ENCODE results near the gene CCDC171.

CCDC171 gene

GRCh38 chr9:15541872-15542271, 11.0 kb upstream of the CCDC171 start:
- ChIA-PET POLR2A (interaction anchor here (0.5 to 2.1 kb wide), 3 partner anchors 11 to 32 kb away, joined by 3 to 8 read pairs (median 4); partner anchors contain the start of genes CCDC171 and PSIP1), CTCF (no interaction called here)
- TF ChIP-seq ZNF239 (tag by site-specific recombination; IDR thresholded peaks at IDR 0.05) (no peak), MEIS1 (CRISPR knock-in tag; IDR thresholded peaks at IDR 0.05; ENCODE audit: borderline replicate concordance) (no peak), RBAK (tag by site-specific recombination; IDR thresholded peaks at IDR 0.05) (no peak), ZNF747 (tag by site-specific recombination; IDR thresholded peaks at IDR 0.05) (no peak), ZNF530 (tag by site-specific recombination; IDR thresholded peaks at IDR 0.05; ENCODE audit: low read depth) (no peak), ZNF37A (tag by site-specific recombination; IDR thresholded peaks at IDR 0.05) (no peak), WT1 (tag by site-specific recombination; IDR thresholded peaks at IDR 0.05) (no peak), ZSCAN23 (tag by site-specific recombination; IDR thresholded peaks at IDR 0.05) (no peak), SCRT2 (tag by site-specific recombination; IDR thresholded peaks at IDR 0.05) (no peak), ZNF621 (tag by site-specific recombination; IDR thresholded peaks at IDR 0.05) (no peak)
- no peak overlapping the region for H3K4me3 ChIP-seq (ENCODE audit: low read depth, low read length)
- no peaks in the 10 kb centered on the region for H3K4me1 ChIP-seq (ENCODE audit: control insufficient read depth, insufficient read depth, low read length)
- H3K9me3 ChIP-seq (ENCODE audit: control insufficient read depth, insufficient read depth, low read depth, low read length): no peaks in the 10 kb centered on the region
- H3K36me3 ChIP-seq (ENCODE audit: control insufficient read depth in 2 of 2, insufficient read depth in 1 of 2, low read length in 2 of 2): no peaks in the 10 kb centered on the region
- H3K27ac ChIP-seq (ENCODE audit: extremely low read depth, low read depth, low read length): no peak overlapping the region

GRCh38 chr9:15542624-15543023, 10.2 kb upstream of the CCDC171 start:
- H3K4me1 ChIP-seq (ENCODE audit: control insufficient read depth, insufficient read depth, low read length): no peaks in the 10 kb centered on the region
- no peak overlapping the region for H3K27ac ChIP-seq (ENCODE audit: extremely low read depth, low read depth, low read length)
- CTCF ChIA-PET: interaction anchor here (0.7 kb wide), 1 partner anchor 59 kb away, joined by 4 read pairs; no protein-coding TSS in a partner anchor
- TF ChIP-seq ZNF785 (tag by site-specific recombination; IDR thresholded peaks at IDR 0.05) (no peak), ZNF549 (tag by site-specific recombination; IDR thresholded peaks at IDR 0.05) (no peak), ZNF157 (tag by site-specific recombination; IDR thresholded peaks at IDR 0.05) (no peak)
- no peaks in the 10 kb centered on the region for H3K36me3 ChIP-seq (ENCODE audit: control insufficient read depth in 2 of 2, insufficient read depth in 1 of 2, low read length in 2 of 2)
- no peak overlapping the region for H3K4me3 ChIP-seq (ENCODE audit: low read depth, low read length)
- H3K9me3 ChIP-seq (ENCODE audit: control insufficient read depth, insufficient read depth, low read depth, low read length): no peaks in the 10 kb centered on the region
- POLR2A ChIA-PET: interaction anchor here (2.0 to 2.1 kb wide), 2 partner anchors 11 to 31 kb away, joined by 4 to 8 read pairs; partner anchors contain the start of genes CCDC171 and PSIP1

DNA sequence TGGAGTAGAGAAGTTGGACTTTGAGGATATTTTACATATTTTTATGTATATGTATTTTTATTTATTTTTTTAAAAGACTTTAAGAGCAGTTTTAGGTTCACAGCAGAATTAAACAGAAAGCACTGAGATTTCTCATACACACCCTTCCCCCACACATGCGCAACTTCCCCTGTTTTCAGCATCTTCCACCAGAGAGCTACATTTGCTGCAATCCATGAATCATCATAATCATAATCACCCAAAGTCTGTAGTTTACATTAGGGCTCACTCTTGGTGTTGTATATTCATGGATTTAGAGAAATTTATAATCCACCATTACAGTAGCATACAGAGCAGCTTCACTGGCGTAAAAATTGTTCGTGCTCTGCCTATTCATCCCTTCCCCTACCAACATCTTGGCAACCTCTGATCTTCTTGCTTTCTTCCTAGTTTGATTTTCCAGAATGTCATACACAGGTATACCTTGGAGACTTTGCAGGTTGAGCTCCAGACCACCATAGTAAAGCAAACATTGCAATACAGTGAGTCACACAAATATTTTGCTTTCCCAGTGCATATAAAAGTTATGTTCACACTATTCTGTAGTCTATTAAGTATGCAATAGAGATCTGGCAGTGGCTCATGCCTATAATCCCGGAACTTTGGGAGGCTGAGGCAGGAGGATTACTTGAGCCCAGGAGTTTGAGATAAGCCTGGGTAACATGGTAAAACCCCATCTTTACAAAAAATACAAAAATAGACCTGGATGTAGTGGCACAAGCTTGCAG, 9.6 kb upstream of the CCDC171 start:
- no peaks in the 10 kb centered on the region for H3K36me3 ChIP-seq (ENCODE audit: control insufficient read depth in 2 of 2, insufficient read depth in 1 of 2, low read length in 2 of 2)
- no peak for TF ChIP-seq GLI4 (tag by site-specific recombination; IDR thresholded peaks at IDR 0.05)
- TF ChIP-seq ZNF16 (tag by site-specific recombination; IDR thresholded peaks at IDR 0.05; ENCODE audit: low read depth): no peak
- TF ChIP-seq RBAK (tag by site-specific recombination; IDR thresholded peaks at IDR 0.05): no peak
- no peak overlapping the region for H3K27ac ChIP-seq (ENCODE audit: extremely low read depth, low read depth, low read length)
- CTCF ChIA-PET: interaction anchor here (0.7 kb wide), 2 partner anchors 31 to 58 kb away, joined by 3 to 4 read pairs; no protein-coding TSS in a partner anchor
- H3K9me3 ChIP-seq (ENCODE audit: control insufficient read depth, insufficient read depth, low read depth, low read length): no peaks in the 10 kb centered on the region
- no peaks in the 10 kb centered on the region for H3K4me1 ChIP-seq (ENCODE audit: control insufficient read depth, insufficient read depth, low read length)
- no peak overlapping the region for H3K4me3 ChIP-seq (ENCODE audit: low read depth, low read length)
- POLR2A ChIA-PET: interaction anchor here (2.0 to 2.1 kb wide), 2 partner anchors 10 to 32 kb away, joined by 4 to 8 read pairs; partner anchors contain the start of genes CCDC171 and PSIP1

GRCh38 chr9:15549611-15550010, 3.2 kb upstream of the CCDC171 start:
- CTCF ChIA-PET: interaction anchor here (1.1 to 1.3 kb wide), 2 partner anchors 12 to 57 kb away, joined by 3 to 4 read pairs; no protein-coding TSS in a partner anchor
- POLR2A ChIA-PET: no interaction called here
- no peak overlapping the region for H3K4me3 ChIP-seq (ENCODE audit: low read depth, low read length)
- H3K27ac ChIP-seq (ENCODE audit: extremely low read depth, low read depth, low read length): no peak overlapping the region
- no peaks in the 10 kb centered on the region for H3K9me3 ChIP-seq (ENCODE audit: control insufficient read depth, insufficient read depth, low read depth, low read length)
- no peaks in the 10 kb centered on the region for H3K36me3 ChIP-seq (ENCODE audit: control insufficient read depth in 2 of 2, insufficient read depth in 1 of 2, low read length in 2 of 2)
- no peaks in the 10 kb centered on the region for H3K4me1 ChIP-seq (ENCODE audit: control insufficient read depth, insufficient read depth, low read length)
- no peak for TF ChIP-seq MZF1 (tag by site-specific recombination; IDR thresholded peaks at IDR 0.05; ENCODE audit: borderline replicate concordance)
- TF ChIP-seq ZNF16 (tag by site-specific recombination; IDR thresholded peaks at IDR 0.05; ENCODE audit: low read depth): no peak
- TF ChIP-seq, protein P1, sequence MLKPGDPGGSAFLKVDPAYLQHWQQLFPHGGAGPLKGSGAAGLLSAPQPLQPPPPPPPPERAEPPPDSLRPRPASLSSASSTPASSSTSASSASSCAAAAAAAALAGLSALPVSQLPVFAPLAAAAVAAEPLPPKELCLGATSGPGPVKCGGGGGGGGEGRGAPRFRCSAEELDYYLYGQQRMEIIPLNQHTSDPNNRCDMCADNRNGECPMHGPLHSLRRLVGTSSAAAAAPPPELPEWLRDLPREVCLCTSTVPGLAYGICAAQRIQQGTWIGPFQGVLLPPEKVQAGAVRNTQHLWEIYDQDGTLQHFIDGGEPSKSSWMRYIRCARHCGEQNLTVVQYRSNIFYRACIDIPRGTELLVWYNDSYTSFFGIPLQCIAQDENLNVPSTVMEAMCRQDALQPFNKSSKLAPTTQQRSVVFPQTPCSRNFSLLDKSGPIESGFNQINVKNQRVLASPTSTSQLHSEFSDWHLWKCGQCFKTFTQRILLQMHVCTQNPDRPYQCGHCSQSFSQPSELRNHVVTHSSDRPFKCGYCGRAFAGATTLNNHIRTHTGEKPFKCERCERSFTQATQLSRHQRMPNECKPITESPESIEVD (tag by site-specific recombination; IDR thresholded peaks at IDR 0.05): no peak
- TF ChIP-seq, protein P2, sequence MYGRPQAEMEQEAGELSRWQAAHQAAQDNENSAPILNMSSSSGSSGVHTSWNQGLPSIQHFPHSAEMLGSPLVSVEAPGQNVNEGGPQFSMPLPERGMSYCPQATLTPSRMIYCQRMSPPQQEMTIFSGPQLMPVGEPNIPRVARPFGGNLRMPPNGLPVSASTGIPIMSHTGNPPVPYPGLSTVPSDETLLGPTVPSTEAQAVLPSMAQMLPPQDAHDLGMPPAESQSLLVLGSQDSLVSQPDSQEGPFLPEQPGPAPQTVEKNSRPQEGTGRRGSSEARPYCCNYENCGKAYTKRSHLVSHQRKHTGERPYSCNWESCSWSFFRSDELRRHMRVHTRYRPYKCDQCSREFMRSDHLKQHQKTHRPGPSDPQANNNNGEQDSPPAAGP (tag by site-specific recombination; IDR thresholded peaks at IDR 0.05): no peak
- no peak for TF ChIP-seq ZNF324 (tag by site-specific recombination; IDR thresholded peaks at IDR 0.05)
- no peak for TF ChIP-seq ZNF23 (tag by site-specific recombination; IDR thresholded peaks at IDR 0.05; ENCODE audit: borderline replicate concordance)
- no peak for TF ChIP-seq ZNF530 (tag by site-specific recombination; IDR thresholded peaks at IDR 0.05; ENCODE audit: low read depth)
- no peak for TF ChIP-seq ZNF292 (tag by site-specific recombination; IDR thresholded peaks at IDR 0.05; ENCODE audit: borderline replicate concordance, low read depth)
- no peak for TF ChIP-seq ZNF701 (tag by site-specific recombination; IDR thresholded peaks at IDR 0.05)
- no peak for TF ChIP-seq HOXA7 (CRISPR knock-in tag; IDR thresholded peaks at IDR 0.05; ENCODE audit: borderline replicate concordance)
- no peak for TF ChIP-seq OSR2 (tag by site-specific recombination; IDR thresholded peaks at IDR 0.05)
- TF ChIP-seq ZNF48 (tag by site-specific recombination; IDR thresholded peaks at IDR 0.05): no peak
- no peak for TF ChIP-seq KLF10 (tag by site-specific recombination; IDR thresholded peaks at IDR 0.05)
- TF ChIP-seq ZNF121 (tag by site-specific recombination; IDR thresholded peaks at IDR 0.05): no peak

Data from HEK293 (cell line).